B cell (primary cell): Measurements from ENCODE around the gene SEMA4C. TPM values are rescaled to one million over a fixed set of nuclear protein-coding genes. Genes with fewer than 3 reads are reported as not detected.

Experiments used
- ATAC-seq: fragments of 200-7000 bp; cut with Tn5 transposase; one replicate; pipeline ENCODE4 v1.10.0; 2021; ENCODE audit warnings: low read depth, mild to moderate bottlenecking, moderate number of reproducible peaks, moderate library complexity
- CTCF ChIA-PET: fragments of 350-600 bp; sonication (Branson Sonifier 250); formaldehyde crosslinking; loops from one replicate; lab custom pipeline; 2021; ENCODE audit warnings: antibody characterized with exemption, inconsistent platforms; lab: Charles Lee
- POLR2A ChIA-PET: fragments of 350-600 bp; sonication (Branson Sonifier 250); formaldehyde crosslinking; loops from one replicate; lab custom pipeline; 2021; ENCODE audit warnings: antibody characterized with exemption; lab: Charles Lee
- DNase-seq: peaks from one replicate; pipeline ENCODE4 v3.0.0; 2013
- H2AFZ ChIP-seq: 2 replicates; pipeline ENCODE4 v1.6.1; 2012; ENCODE audit warnings: mild to moderate bottlenecking, low read depth, low read length; ENCODE audit not compliant: insufficient read depth, poor library complexity, severe bottlenecking
- H3K27ac ChIP-seq, 2 donors: 1 replicate in 1 of 2; 2 replicates in 1 of 2; pipeline ENCODE4 v1.5.1; 2012 to 2013; ENCODE audit warnings: low read length in 2 of 2, mild to moderate bottlenecking in 2 of 2, moderate library complexity in 1 of 2
- H3K27me3 ChIP-seq, 4 experiments: fragments of 200-600 bp in 1 of 4; sonication (generic) in 1 of 4; replicated peaks in 1 of 4; 1 replicate in 2 of 4; 2 replicates in 2 of 4; pipeline versions ENCODE4 v1.6.1 to v1.7.0; 2013 to 2016; ENCODE audit warnings: low read length in 3 of 4, mild to moderate bottlenecking in 2 of 4, mixed read lengths in 1 of 4, moderate library complexity in 1 of 4; ENCODE audit not compliant: insufficient read depth in 4 of 4, control insufficient read depth in 3 of 4; ENCODE audit errors: control extremely low read depth in 1 of 4
- H3K36me3 ChIP-seq, 2 experiments: replicated peaks in 1 of 2; 1 replicate in 1 of 2; 2 replicates in 1 of 2; pipeline versions ENCODE4 v1.6.1 to v1.7.1; 2013; ENCODE audit warnings: low read length in 1 of 2; ENCODE audit not compliant: insufficient read depth in 2 of 2, control insufficient read depth in 1 of 2; ENCODE audit errors: control extremely low read depth in 1 of 2, extremely low read depth in 1 of 2
- H3K4me1 ChIP-seq, 2 donors: fragments of 200-600 bp in 1 of 2; sonication (generic) in 1 of 2; 1 replicate in 1 of 2; 2 replicates in 1 of 2; pipeline versions ENCODE4 v1.5.1 to v1.6.1; 2013 to 2017; ENCODE audit warnings: low read length in 2 of 2; ENCODE audit not compliant: control insufficient read depth in 2 of 2, insufficient read depth in 2 of 2
- H3K4me2 ChIP-seq: replicated peaks from 2 replicates; pipeline ENCODE3; 2012; ENCODE audit warnings: mild to moderate bottlenecking, low read depth, low read length; ENCODE audit not compliant: poor library complexity, severe bottlenecking
- H3K4me3 ChIP-seq, 5 experiments: fragments of 200-600 bp in 1 of 5; sonication (generic) in 1 of 5; 1 replicate in 3 of 5; 2 replicates in 2 of 5; pipeline versions ENCODE4 v1.5.1 to v1.7.0; 2011 to 2016; ENCODE audit warnings: low read length in 4 of 5, mild to moderate bottlenecking in 4 of 5, low read depth in 2 of 5, control low read depth in 1 of 5, moderate library complexity in 1 of 5; ENCODE audit not compliant: insufficient read depth in 1 of 5; ENCODE audit errors: control extremely low read depth in 1 of 5, extremely low read depth in 1 of 5
- H3K79me2 ChIP-seq: fragments of 200-600 bp; sonication (generic); one replicate; pipeline ENCODE4 v1.6.0; 2016; ENCODE audit warnings: low read length; ENCODE audit not compliant: control insufficient read depth, insufficient read depth
- H3K9ac ChIP-seq: fragments of 200-600 bp; sonication (generic); 2 replicates; pipeline ENCODE4 v1.6.1; 2017; ENCODE audit warnings: mild to moderate bottlenecking, low read length, moderate library complexity
- H3K9me3 ChIP-seq, 3 donors: one replicate each; pipeline versions ENCODE4 v1.6.1 to v1.7.1; 2013; ENCODE audit warnings: low read length in 2 of 3; ENCODE audit not compliant: control insufficient read depth in 2 of 3, insufficient read depth in 1 of 3; ENCODE audit errors: control extremely low read depth in 1 of 3
- H4K20me1 ChIP-seq: 2 replicates; pipeline ENCODE4 v1.6.0; 2012; ENCODE audit warnings: mild to moderate bottlenecking, low read length; ENCODE audit not compliant: insufficient read depth, control insufficient read depth, poor library complexity, severe bottlenecking
- H3K27ac Mint-ChIP-seq: one replicate; pipeline ENCODE4 v1.8.0; 2021; ENCODE audit warnings: mixed read lengths
- H3K27me3 Mint-ChIP-seq: one replicate; pipeline ENCODE4 v1.8.0; 2021; ENCODE audit warnings: mixed read lengths
- H3K4me1 Mint-ChIP-seq: one replicate; pipeline ENCODE4 v1.8.0; 2021; ENCODE audit warnings: mixed read lengths
- H3K4me3 Mint-ChIP-seq: one replicate; pipeline ENCODE4 v1.8.0; 2021; ENCODE audit warnings: mixed read lengths
- H3K9me3 Mint-ChIP-seq: one replicate; pipeline ENCODE4 v1.8.0; 2022; ENCODE audit warnings: mixed read lengths; ENCODE audit not compliant: insufficient read depth
- CTCF ChIP-seq: fragments of 200-600 bp; IDR thresholded peaks from one replicate; pipeline ENCODE4 v1.8.0; 2022; ENCODE audit warnings: antibody characterized with exemption, mild to moderate bottlenecking
- EZH2 ChIP-seq: IDR thresholded peaks from 2 replicates; pipeline ENCODE4 v1.6.1; 2012; ENCODE audit warnings: borderline replicate concordance, low read depth, mild to moderate bottlenecking, moderate library complexity, low read length; ENCODE audit not compliant: insufficient read depth, poor library complexity, severe bottlenecking
- WGBS: methylation state at CpG from one replicate; pipeline ENCODE4 v1.1.5; 2013; ENCODE audit warnings: missing lambda C conversion rate; ENCODE audit not compliant: insufficient coverage; 5-methylcytosine and 5-hydroxymethylcytosine counted together
- intact Hi-C: fragments of 100-400 bp; cut with micrococcal nuclease; formaldehyde crosslinking; loops from one replicate; pipeline ENCODE4 v1.10.0; 2022
- polyA plus RNA-seq: library from polyadenylated mRNA; depleted of rRNA; stranded (reverse); fragments of >200 nt; gene quantifications from 2 replicates; pipeline ENCODE4 v1.2.3, GENCODE V29; 2012
- total RNA-seq, 2 donors: library from RNA; stranded (reverse); fragments of 120-200 nt in 1 of 2; gene quantifications; 1 replicate in 1 of 2; 2 replicates in 1 of 2; pipeline versions ENCODE4 v1.2.3 to v1.2.4, GENCODE V29; 2013 to 2022

SEMA4C gene
- total and polyA plus RNA-seq, 2 donors (not counting 1 experiment from before 2014, with no cell fraction given), result 0.28 to 0.94 TPM

- H3K4me3 Mint-ChIP-seq, result peak overlapping the region; percentile 78
- Histone ChIP-seq H3K27me3 (peaks cover 0 to 41% (median 14%) of the 10 kb centered on the region in 4 experiments), H3K9ac (peak overlapping the region; percentile 72), H3K79me2 (no peaks in the 10 kb centered on the region), H3K4me1 (peaks cover 35 to 43% of the 10 kb centered on the region in 2 donors), H3K4me3 (peak overlapping the region in 4 of 5 experiments; percentile 46 to 84 (median 60)), H2AFZ (peak overlapping the region; percentile 78), H3K9me3 (peaks cover 0 to 14% (median 0%) of the 10 kb centered on the region in 3 donors), H3K4me2 (peak overlapping the region; percentile 100), H3K27ac (no peak overlapping the region), H3K36me3 (no peaks in the 10 kb centered on the region), H4K20me1 (no peaks in the 10 kb centered on the region)
- DNase-seq (no peak), ATAC-seq (no peak)
- 1% methylated on average over 63 of the region's 64 CpGs for WGBS
- ChIA-PET POLR2A (no interaction called here), CTCF (interaction anchor here (1.6 to 3.2 kb wide), 2 partner anchors 12 to 81 kb away, joined by 3 to 19 read pairs; partner anchors contain the start of gene ANKRD39)
- H3K4me1 Mint-ChIP-seq, result peaks cover 31% of the 10 kb centered on the region
- TF ChIP-seq CTCF (peak; percentile 25), EZH2 (peak; percentile 84)
- intact Hi-C loops, result no loop called here
- H3K27ac Mint-ChIP-seq, result no peak overlapping the region
- no peaks in the 10 kb centered on the region for H3K9me3 Mint-ChIP-seq
- peaks cover 30% of the 10 kb centered on the region for H3K27me3 Mint-ChIP-seq
These were observed 529 bp downstream of the SEMA4C start for GRCh38 chr2:96869281-96869821.
